Measurements from ENCODE around the gene PLEKHO1. TPM values are rescaled to one million over a fixed set of nuclear protein-coding genes. Genes with fewer than 3 reads are reported as not detected.

PLEKHO1 gene
- polyA plus RNA-seq, 1 experiment = 62.0 TPM

DNA sequence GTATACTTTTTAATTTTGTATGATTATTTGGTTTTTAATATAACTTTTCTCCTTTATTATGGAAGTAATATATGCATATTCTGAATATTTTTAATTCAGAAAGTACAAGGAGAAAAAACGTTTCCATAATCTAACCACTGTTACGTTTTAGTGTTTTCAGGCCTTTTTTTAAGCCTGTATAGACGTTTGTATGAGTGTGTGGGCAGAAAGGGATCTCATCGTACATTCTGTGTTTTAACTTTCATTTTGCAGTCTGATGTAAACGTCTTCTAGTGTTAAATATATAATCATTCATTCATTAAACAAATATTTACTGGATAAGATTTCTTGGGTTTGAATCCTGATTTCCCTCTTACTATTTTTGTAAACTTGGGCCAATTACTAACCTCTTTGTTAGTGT, 38.0 kb upstream of the PLEKHO1 start:
- no peaks in the 10 kb centered on the region for H3K27me3 ChIP-seq (ENCODE audit: control insufficient read depth, insufficient read depth, low read length)
- CTCF ChIA-PET = no interaction called here
- POLR2A ChIA-PET = no interaction called here
- no peak overlapping the region for H3K27ac ChIP-seq (ENCODE audit: low read depth, low read length)
- H3K4me3 ChIP-seq (ENCODE audit: low read depth, low read length) = no peak overlapping the region
- peaks cover 4% of the 10 kb centered on the region; the same call in 1 of the 2 replicates for H3K9me3 ChIP-seq (ENCODE audit: control insufficient read depth, insufficient read depth, low read length)
- TF ChIP-seq, protein P1, sequence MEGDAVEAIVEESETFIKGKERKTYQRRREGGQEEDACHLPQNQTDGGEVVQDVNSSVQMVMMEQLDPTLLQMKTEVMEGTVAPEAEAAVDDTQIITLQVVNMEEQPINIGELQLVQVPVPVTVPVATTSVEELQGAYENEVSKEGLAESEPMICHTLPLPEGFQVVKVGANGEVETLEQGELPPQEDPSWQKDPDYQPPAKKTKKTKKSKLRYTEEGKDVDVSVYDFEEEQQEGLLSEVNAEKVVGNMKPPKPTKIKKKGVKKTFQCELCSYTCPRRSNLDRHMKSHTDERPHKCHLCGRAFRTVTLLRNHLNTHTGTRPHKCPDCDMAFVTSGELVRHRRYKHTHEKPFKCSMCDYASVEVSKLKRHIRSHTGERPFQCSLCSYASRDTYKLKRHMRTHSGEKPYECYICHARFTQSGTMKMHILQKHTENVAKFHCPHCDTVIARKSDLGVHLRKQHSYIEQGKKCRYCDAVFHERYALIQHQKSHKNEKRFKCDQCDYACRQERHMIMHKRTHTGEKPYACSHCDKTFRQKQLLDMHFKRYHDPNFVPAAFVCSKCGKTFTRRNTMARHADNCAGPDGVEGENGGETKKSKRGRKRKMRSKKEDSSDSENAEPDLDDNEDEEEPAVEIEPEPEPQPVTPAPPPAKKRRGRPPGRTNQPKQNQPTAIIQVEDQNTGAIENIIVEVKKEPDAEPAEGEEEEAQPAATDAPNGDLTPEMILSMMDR (IDR thresholded peaks at IDR 0.05; ENCODE audit: low read depth, low read length) = no peak
- no peak for DNase-seq (ENCODE audit: low read depth, low spot score)

DNA sequence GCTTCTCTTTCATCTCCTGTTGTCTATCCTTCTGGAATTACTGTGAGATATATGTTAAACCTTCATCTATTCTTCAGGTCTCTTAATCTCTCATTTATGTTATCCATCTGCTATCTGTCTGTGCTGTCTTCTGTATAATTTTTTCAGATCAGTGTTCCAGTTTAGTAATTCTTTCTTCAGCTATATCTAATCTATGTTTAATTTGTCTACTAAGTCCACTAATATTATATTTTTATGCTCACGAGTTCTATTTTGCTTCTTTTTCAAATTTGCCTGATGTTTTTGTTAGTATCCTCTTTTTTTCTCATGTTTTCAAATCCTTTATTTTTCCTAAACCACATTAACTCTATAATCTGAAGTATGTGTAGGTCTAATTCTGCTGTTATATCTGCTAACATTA, 34.6 kb upstream of the PLEKHO1 start:
- no peak overlapping the region for H3K4me3 ChIP-seq (ENCODE audit: low read depth, low read length)
- ChIA-PET CTCF (no interaction called here), POLR2A (no interaction called here)
- no peaks in the 10 kb centered on the region for H3K27me3 ChIP-seq (ENCODE audit: control insufficient read depth, insufficient read depth, low read length)
- H3K9me3 ChIP-seq (ENCODE audit: control insufficient read depth, insufficient read depth, low read length) = peaks cover 4% of the 10 kb centered on the region; the same call in 1 of the 2 replicates
- TF ChIP-seq, protein P1 (IDR thresholded peaks at IDR 0.05; ENCODE audit: low read depth, low read length) = no peak
- DNase-seq (ENCODE audit: low read depth, low spot score) = no peak
- no peak overlapping the region for H3K27ac ChIP-seq (ENCODE audit: low read depth, low read length)

DNA sequence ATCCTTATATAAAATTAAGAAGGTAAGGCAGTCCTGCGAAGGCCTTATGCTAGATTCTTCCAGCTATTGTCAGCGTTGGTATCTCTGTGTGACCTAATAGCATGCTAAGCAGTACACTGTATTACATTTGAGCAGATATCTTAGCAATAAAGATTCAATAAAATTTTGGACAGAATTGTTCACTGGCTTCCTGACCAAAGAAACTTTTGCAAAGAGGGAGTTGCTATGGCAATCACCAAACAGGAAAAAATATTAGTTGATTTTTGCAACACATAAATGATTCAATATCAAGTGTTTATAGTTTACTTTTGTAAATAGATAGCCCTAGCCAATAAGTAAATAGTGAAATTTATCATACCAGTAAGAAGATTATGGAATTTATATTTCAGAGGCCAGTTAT, 31.0 kb upstream of the PLEKHO1 start:
- no peak overlapping the region for H3K27ac ChIP-seq (ENCODE audit: low read depth, low read length)
- POLR2A ChIA-PET = no interaction called here
- no peak for DNase-seq (ENCODE audit: low read depth, low spot score)
- TF ChIP-seq, protein P1 (IDR thresholded peaks at IDR 0.05; ENCODE audit: low read depth, low read length) = no peak
- CTCF ChIA-PET = interaction anchor here (1.6 kb wide), 1 partner anchor 50 kb away, joined by 4 read pairs; no protein-coding TSS in a partner anchor
- peaks cover 4% of the 10 kb centered on the region; the same call in 1 of the 2 replicates for H3K9me3 ChIP-seq (ENCODE audit: control insufficient read depth, insufficient read depth, low read length)
- H3K4me3 ChIP-seq (ENCODE audit: low read depth, low read length) = no peak overlapping the region
- no peaks in the 10 kb centered on the region for H3K27me3 ChIP-seq (ENCODE audit: control insufficient read depth, insufficient read depth, low read length)

DNA sequence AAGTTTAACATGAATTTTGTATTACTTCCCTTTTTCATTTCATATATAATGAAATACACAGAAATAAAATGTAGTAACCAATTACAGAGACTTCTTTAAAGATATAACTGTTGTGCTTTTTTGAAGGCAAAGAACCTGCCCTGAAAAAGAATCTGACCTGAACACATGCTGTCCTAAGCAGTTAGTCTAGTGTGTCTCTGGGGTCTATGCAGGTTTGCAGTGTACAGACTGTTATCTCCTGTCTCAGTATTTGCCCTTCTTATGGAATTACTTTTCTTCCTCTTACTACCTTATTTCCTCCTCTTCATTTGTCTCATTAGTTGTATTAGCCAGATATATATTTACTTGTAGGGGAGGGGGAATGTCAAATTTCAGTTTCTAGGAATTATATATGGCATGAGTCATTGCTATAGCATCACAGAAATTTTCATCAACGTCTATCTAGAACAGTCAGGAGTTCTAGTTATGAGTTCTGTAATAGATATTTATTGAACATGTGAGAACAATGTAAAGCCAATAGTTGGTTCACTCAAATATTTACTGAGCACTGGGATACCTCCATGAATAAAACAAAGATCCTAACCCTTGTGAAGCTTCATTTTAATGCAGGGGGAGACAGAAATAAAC, 28.4 kb upstream of the PLEKHO1 start:
- Histone ChIP-seq H3K4me3 (ENCODE audit: low read depth, low read length) (no peak overlapping the region), H3K27ac (ENCODE audit: low read depth, low read length) (no peak overlapping the region), H3K9me3 (ENCODE audit: control insufficient read depth, insufficient read depth, low read length) (no peaks in the 10 kb centered on the region), H3K27me3 (ENCODE audit: control insufficient read depth, insufficient read depth, low read length) (no peaks in the 10 kb centered on the region)
- TF ChIP-seq, protein P1 (IDR thresholded peaks at IDR 0.05; ENCODE audit: low read depth, low read length) = no peak
- no peak for DNase-seq (ENCODE audit: low read depth, low spot score)
- ChIA-PET CTCF (interaction anchor here (1.4 kb wide), 1 partner anchor 48 kb away, joined by 6 read pairs; no protein-coding TSS in a partner anchor), POLR2A (interaction anchor here (0.7 kb wide), 1 partner anchor 28 kb away, joined by 5 read pairs; no protein-coding TSS in a partner anchor)

DNA sequence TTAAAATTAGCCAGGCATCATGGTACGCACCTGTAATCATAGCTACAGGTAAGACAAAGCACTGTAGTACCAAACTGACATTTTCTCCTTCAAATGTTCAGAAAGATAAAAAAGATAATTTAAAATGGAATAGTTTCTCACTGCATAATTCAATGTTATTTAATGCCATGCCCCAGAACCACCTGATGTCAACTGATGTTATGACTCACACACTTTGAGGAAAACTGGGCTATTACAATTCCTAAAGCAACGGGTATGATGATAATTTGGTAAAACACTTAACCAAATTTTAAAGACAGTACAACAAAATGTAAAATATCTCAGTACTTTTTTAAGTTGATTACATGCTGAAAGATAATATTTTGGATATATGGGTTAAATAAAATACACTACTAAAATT, 22.9 kb upstream of the PLEKHO1 start:
- POLR2A ChIA-PET = no interaction called here
- Histone ChIP-seq H3K4me3 (ENCODE audit: low read depth, low read length) (no peak overlapping the region), H3K27me3 (ENCODE audit: control insufficient read depth, insufficient read depth, low read length) (no peaks in the 10 kb centered on the region), H3K9me3 (ENCODE audit: control insufficient read depth, insufficient read depth, low read length) (no peaks in the 10 kb centered on the region), H3K27ac (ENCODE audit: low read depth, low read length) (no peak overlapping the region)
- CTCF ChIA-PET = interaction anchor here (0.6 to 1.3 kb wide), 5 partner anchors 39 to 88 kb away, joined by 3 to 4 read pairs (median 3); no protein-coding TSS in a partner anchor
- TF ChIP-seq, protein P1 (IDR thresholded peaks at IDR 0.05; ENCODE audit: low read depth, low read length) = no peak
- no peak for DNase-seq (ENCODE audit: low read depth, low spot score)

Data from AG04450 (cell line).